Lower leg skin (tissue), 4 donors: Measurements from ENCODE around the gene BTNL9. TPM values are rescaled to one million over a fixed set of nuclear protein-coding genes. Genes with fewer than 3 reads are reported as not detected.

Experiments used
- DNase-seq, 2 donors: peaks; one replicate each; pipeline ENCODE4 v3.0.0-alpha.2; 2019; ENCODE audit warnings: low spot score in 2 of 2
- H3K4me3 ChIP-seq: fragments of 200-600 bp; sonication (generic); 2 replicates; pipeline ENCODE4 v1.5.1; 2017; ENCODE audit warnings: mild to moderate bottlenecking, low read depth; ENCODE audit not compliant: poor library complexity, severe bottlenecking
- CTCF ChIP-seq, 3 donors: fragments of 450-650 bp; IDR thresholded peaks; one replicate each; pipeline ENCODE4 v1.5.1; 2016; ENCODE audit warnings: antibody characterized with exemption in 3 of 3, mild to moderate bottlenecking in 3 of 3, moderate library complexity in 2 of 3
- POLR2A ChIP-seq, 2 donors: fragments of 450-650 bp; IDR thresholded peaks; one replicate each; pipeline ENCODE4 v1.6.1; 2016 to 2017; ENCODE audit warnings: antibody characterized with exemption in 2 of 2, mild to moderate bottlenecking in 1 of 2, moderate library complexity in 1 of 2
- WGBS, 2 donors: methylation state at CpG; one replicate each; pipeline ENCODE4 v1.1.5; 2018; 5-methylcytosine and 5-hydroxymethylcytosine counted together
- intact Hi-C: fragments of 100-400 bp; cut with DNase I; formaldehyde crosslinking; loops from one replicate; pipeline ENCODE4 v1.15.0; 2023; ENCODE audit warnings: low total_unique reads
- total RNA-seq, 4 donors: library from RNA; depleted of rRNA; stranded (reverse); fragments of >200 nt; gene quantifications; one replicate each; pipeline ENCODE4 v1.1.0, GENCODE V29; 2016

BTNL9 gene
- total RNA-seq, 4 donors from 2014 or later = 11.7 to 26.6 (median 16.2) TPM

GRCh38 chr5:181069767-181070491, 29.9 kb downstream of the BTNL9 start:
- 33 to 39% methylated on average over 16 to 26 of the region's 26 CpGs for WGBS, 2 donors
- intact Hi-C loops = no loop called here
- no peak overlapping the region for H3K4me3 ChIP-seq
- peak in 1 of 2 donors; percentile 76 for DNase-seq
- TF ChIP-seq CTCF (IDR thresholded peaks at IDR 0.05) (no peak), POLR2A (IDR thresholded peaks at IDR 0.05) (no peak)

GRCh38 chr5:181070523-181070922, 30.5 kb downstream of the BTNL9 start:
- H3K4me3 ChIP-seq = no peak overlapping the region
- intact Hi-C loops = no loop called here
- DNase-seq = no peak
- WGBS, 2 donors = 71 to 76% methylated on average over 6 to 12 of the region's 14 CpGs
- TF ChIP-seq CTCF (IDR thresholded peaks at IDR 0.05) = no peak

- no peak overlapping the region for H3K4me3 ChIP-seq
- intact Hi-C loops = no loop called here
- 43 to 57% methylated on average over 6 of the region's 6 CpGs for WGBS, 2 donors
- no peak for TF ChIP-seq POLR2A (IDR thresholded peaks at IDR 0.05)
- TF ChIP-seq CTCF (IDR thresholded peaks at IDR 0.05) = no peak
- no peak for DNase-seq
Observed at GRCh38 chr5:181071257-181071656, 31.2 kb downstream of the BTNL9 start.

GRCh38 chr5:181076920-181077319, 36.9 kb downstream of the BTNL9 start:
- intact Hi-C loops = no loop called here
- no peak for DNase-seq
- H3K4me3 ChIP-seq = no peak overlapping the region
- no peak for TF ChIP-seq CTCF (IDR thresholded peaks at IDR 0.05)
- no peak for TF ChIP-seq POLR2A (IDR thresholded peaks at IDR 0.05)

GRCh38 chr5:181081989-181082388, 41.9 kb downstream of the BTNL9 start:
- DNase-seq = no peak
- TF ChIP-seq POLR2A (IDR thresholded peaks at IDR 0.05) (no peak), CTCF (IDR thresholded peaks at IDR 0.05) (no peak)
- H3K4me3 ChIP-seq = no peak overlapping the region
- intact Hi-C loops = no loop called here

GRCh38 chr5:181084621-181085195, 44.6 kb downstream of the BTNL9 start:
- TF ChIP-seq CTCF (IDR thresholded peaks at IDR 0.05) = no peak
- no peak for TF ChIP-seq POLR2A (IDR thresholded peaks at IDR 0.05)
- 49 to 51% methylated on average over 18 of the region's 18 CpGs for WGBS, 2 donors
- H3K4me3 ChIP-seq = no peak overlapping the region
- intact Hi-C loops = no loop called here
- DNase-seq = no peak
